Eye (tissue), 1 donor: ENCODE results near the gene MAPKAP1.
A peak's percentile ranks its signal among the peaks of the same experiment; 100 is the strongest.

ENCODE experiments used
- DNase-seq: peaks from one replicate; pipeline ENCODE4 v3.0.0-alpha.2; 2015

MAPKAP1 gene

DNA sequence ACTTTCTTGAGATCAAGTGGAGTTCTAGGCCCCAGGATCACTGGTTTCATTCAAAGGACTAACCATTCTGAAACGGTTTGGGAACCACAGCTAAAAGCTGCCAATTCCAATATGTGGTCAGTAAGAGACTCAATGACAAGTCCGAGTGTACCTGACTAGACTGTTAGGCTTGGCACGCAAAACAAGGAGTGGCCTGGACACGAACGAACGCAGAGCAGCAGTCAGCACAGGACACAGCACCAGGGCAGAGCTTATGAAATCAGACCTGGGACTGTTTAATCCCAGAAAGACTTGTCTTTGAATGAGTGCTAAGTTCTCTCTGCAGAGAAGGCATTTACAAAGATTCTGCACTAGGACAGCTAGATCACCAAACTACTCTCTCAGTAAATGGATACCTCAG, 231.6 kb downstream of the MAPKAP1 start:
- DNase-seq, result no peak

DNA sequence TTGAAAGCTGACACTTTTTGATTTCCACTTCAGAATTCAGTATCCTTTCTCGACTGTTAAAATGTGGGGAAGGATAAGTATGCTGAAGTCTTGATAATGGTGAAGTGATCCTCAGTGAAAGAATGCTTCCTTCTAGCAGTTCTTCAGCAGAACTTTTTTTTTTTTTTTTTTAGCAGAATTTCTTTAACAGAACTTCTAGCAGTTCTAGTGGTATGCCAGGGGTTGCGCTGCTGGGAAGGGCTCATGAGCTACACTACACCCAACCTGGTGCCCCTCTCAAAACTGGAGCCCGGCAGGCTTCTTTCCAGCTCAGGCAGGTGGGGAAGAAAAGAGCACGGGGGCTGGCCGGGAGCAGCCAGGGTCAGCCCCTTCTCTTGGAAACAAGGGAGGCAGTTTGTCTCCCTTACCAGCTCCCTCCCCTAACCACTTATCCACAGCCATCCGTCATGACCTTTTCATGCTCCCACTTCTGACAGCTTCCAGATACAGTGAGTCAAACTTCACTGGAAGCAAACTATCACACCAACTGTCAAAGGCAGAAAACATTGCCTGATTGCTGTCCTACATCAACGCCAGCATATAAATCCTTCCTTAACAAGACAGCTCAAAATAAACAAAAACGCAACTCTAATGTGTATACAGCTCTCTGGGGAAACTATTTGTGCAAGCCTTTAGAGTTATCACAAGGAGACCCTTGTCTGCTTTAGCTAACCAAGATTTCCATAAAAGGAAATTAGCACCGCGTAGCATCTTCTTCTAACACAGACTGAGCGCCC, 233.9 kb downstream of the MAPKAP1 start:
- peak; percentile 66 for DNase-seq

DNA sequence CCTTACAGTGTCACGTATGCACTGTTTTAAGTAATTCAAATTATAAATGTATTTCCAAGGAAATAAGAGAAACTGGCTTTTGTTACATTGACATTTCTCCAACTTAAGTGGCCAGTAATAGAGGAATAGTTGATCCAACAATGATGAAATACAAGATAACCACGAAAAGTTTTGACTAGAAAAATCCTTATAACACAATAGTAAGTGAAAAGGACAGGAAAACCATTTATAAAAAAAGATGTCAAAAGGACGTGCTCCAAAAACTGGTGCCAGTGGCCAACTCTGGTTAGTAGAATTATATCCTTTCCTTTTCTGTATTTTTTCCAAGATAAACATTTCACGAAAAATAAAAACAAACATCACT, 234.5 kb downstream of the MAPKAP1 start:
- DNase-seq, result no peak

DNA sequence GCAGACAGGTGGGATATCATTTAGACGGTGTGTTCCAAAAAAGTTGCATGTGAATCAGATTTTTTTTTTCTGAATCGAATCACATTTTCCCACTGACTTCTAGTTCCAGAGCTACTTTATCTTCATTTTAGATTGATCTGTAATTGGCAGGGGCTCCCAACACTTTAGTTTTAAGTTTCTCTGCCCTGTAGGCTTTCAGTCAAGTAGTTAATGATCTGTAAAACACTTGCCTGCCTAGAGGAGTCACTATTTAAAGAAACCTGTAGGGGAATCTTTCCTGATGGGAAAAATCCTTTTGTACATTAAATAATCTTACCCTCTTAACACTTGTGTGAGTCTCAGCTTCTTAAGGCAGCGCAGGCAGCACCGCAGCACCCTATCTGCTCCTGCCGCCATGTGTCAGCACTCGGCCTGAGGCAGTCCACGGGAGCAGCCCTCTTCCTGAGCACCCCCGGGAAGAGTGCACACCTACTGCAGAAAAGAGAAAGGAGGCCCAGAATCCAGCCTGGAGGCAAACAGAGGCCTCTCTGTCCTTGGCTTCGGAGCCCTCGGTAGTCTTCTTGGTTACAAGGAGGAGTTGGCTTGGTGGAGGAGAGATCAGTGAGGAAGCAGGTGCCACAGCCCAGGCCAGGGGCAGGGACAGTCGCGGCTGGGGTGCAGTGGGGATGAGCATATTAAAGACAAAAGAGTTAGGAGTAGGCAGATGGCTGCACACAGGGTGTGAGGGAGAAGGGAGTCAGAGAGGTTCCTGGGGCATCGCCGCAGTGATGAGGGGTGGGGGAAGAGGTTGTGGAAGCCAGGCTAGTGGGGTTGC, 236.0 kb downstream of the MAPKAP1 start:
- no peak for DNase-seq

DNA sequence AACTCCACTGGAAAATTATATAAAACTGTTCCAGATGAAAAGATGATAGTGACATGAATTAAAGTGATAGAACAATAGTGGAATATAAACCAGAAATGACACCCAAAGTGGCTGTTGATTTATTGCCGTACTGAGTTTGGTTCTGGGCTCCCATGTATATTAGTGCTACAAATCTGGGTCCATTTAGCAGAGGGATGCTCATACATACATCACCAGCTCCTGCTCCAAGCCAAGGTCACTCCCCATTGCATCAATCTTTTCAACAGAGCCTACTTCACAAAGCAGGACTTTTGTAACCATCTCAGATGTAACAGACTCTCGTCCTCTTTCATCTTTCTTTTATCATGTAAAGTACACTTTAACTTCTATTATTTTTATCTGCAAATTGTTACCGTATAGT, 236.8 kb downstream of the MAPKAP1 start:
- peak; percentile 36 for DNase-seq

DNA sequence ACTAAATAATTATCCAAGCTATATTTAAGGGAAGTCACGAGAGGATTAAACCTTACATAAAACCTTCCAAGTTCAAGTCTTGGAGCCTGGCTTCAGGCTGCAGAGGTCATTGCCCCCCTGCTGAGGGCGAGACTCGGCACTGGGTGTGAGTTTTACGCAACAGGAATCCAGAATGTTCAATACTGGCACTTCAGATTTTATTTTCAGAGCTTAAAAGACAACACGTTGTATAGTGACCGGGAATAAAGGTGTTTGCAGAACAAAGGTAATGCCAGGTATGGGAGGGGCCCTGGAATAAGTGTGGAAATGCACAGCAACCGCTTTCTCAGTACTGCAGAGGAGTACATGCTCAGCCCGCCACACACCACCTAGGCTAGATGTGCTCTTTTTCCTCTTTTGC, 238.4 kb downstream of the MAPKAP1 start:
- no peak for DNase-seq

DNA sequence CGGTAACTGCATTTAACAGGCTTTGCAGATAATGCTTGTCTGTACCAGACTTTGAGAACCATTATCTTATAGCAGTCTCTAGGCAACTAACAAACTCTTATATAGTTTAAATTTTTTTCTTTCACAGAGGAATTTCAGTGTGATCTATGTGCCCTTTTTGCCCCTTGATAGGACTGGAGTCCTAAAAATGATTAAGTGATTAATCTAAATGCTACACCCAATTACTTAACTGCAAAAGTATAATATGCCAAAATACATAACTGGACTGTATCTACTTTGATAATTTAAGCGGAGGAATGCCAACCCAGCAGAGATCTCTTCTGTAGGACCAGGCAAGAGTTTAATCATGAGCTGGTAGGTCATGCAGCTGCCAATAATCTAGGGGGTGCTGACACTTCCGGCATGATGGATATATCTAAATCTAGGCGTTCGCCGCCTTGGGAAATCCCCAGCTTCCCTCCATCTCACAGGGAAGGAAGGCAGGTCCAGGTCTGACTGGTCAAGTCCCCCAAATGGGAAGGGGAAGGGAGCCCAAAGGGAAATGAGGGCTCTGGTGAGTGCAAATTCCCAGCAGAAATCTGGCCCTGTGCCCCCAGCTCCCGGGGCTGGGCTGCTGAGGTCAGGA, 239.8 kb downstream of the MAPKAP1 start:
- no peak for DNase-seq

DNA sequence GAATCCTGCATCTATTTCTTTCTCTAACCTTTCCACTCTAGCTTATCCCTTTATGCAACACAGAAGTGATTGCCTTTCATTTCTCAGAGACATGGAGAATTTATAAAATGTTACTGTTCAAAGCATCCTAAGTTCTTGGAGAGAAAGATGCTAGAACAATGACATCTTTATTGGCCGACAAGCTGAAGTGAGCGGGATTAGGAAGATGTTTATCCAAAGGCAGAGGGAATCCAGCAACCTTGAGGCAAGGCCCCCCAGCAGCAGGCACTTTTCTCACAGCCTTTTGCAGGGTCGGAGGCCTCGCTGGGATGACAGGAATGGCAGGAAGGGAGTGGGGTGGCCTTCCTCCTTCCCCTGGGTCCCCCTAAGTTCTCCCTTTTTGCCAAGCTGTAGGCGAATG, 240.6 kb downstream of the MAPKAP1 start:
- no peak for DNase-seq

DNA sequence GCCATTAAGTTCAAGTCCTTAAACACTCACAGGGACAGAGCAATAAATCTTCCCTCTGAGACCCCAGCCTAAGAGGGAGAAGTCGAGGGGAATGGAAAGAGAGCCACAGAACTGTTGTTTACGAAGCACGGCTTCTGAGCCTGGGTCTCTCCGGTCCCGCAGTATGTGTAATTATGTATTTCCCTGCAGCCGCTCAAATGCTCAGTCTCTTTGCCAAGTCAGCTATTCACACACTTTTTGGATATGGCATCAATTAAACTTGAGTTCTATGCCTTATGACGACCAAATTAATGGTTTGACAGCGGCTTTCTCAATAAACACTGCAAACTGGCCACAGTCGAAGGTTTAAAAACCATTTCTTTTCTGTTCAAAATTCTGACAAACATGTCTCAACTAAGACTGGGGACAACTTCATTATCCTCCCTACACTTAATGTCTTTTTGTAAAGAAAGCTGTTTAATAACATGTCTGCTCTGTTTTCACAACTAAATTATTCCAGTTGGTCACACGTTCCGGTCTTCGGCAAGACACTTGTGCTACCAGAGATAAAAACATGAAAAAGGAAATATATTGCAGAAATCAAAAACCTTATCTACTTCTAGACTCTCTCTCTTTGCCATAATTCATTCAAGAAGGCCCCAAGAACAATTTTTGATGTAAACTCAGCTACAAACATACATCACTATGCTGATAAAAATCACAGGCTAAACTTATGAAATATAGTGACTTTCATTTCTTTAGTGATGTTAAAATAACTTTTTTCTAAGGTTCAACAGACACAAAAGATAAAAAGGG, 242.2 kb downstream of the MAPKAP1 start:
- peak; percentile 45 for DNase-seq

DNA sequence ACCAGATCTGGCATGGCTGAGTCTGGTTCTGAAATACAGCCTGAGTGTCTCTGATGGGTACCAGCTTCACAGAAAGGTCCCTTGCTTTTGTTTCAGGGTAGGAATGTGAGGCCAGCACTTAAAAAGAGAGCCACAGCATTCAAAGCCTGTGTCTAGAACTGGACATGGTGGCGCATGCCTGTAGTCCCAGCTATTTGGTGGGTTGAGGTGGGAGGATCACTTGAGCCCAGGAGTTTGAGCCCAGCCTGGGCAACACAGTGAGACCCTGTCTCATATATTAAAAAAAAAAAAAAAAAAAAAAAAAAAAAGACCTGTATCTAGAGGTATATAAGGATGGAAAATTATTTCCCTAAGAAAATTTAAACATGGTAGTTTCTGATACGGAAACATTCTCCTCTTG, 243.1 kb downstream of the MAPKAP1 start:
- DNase-seq, result no peak

DNA sequence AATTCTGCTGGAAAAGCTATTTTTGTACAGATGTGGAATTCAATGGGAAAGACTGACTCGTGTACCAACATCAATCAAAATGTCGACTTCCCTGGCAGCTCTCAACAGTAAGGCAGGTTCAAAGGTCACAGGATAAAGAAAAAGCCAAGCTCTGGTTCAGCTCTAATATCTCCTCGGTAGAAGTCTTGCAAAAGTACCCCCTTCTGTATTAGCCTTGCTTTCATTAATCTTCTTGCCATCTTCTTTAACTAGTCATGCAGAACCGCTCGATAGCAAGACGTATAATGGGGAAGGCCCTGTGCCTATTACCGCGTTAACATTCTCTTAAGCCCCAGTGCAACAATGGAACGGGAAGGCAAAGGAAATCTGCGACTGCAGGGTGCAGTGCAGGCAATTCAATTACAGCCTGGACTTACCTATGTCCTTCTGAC, 244.1 kb downstream of the MAPKAP1 start:
- DNase-seq, result peak; percentile 77

DNA sequence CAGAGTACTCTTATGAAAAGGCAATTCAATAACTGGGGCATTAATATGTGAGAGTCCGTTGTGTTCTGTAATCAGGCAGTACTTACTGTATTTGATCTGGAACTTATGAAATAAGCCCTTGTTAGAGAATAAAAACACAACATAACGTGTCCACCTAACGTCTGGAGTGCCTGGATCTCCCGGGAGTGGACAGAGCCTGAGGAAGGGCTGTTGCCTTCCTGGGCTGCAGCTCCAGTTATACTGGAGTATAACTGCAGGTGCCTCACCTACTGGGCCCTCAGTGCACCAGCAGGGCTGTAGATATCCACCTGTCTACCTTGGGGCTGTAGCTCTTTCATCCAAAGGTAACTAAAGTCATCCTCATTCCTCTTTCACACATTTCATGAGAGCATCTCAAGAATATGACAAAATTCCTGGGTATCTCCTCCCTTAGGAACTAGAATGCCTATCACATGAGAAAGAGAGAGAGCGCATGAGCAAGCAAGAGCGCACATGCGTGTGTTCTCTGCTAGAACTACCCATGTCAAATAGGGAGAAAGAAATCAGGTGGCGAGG, 245.3 kb downstream of the MAPKAP1 start:
- no peak for DNase-seq

DNA sequence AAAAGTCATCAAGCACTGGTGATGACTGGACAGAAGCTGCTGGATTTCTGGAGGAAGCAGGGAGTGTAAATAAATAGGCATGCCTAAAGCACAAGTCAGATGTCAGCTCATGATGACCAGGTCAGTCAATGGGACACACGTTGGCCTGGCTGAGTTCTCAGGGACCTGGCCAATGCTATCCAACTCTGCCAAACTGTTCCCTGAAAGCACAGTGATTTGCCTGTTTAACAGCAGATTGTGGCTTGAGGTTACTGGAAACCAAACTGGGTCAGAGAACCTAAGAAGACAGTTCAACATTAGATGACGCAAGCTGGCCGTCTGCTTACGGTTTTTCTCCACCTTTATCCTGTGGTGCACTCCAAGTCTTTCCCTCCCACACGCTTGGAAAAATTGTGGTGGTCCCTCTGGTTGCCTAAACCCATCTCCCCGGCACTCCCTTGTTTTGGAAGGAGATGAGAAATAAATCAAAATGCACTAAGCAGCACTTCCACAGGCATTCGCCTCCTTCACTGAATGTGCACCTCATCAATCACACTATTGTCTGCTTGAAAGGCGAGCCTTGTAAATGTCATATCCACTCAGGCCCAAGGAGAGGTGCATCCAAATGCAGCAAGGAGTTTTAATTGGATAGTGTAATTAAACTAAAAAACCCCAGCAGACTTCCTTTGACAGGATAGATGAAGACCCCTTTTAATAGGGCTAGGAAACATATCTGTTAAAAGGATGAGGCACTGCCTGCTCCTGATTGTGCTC, 245.9 kb downstream of the MAPKAP1 start:
- peak; percentile 82 for DNase-seq

DNA sequence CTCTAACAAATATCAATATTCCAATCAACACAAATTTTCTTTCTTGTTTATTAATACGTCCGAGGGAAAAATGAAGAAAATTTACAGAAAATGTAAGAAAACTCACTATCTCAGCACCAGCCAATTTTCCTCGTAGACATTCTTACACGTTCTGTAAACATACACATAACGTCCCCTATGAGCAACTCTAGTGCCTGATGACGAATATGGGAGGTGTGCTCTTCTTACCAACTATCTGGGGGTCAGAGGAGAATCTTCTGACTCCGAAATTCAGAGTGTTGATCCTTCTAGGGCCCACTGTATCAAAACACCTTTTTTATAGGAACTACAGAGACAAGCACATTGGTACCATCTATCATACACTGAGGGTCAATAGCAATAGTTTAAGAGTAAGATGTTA, 246.7 kb downstream of the MAPKAP1 start:
- DNase-seq, result no peak

DNA sequence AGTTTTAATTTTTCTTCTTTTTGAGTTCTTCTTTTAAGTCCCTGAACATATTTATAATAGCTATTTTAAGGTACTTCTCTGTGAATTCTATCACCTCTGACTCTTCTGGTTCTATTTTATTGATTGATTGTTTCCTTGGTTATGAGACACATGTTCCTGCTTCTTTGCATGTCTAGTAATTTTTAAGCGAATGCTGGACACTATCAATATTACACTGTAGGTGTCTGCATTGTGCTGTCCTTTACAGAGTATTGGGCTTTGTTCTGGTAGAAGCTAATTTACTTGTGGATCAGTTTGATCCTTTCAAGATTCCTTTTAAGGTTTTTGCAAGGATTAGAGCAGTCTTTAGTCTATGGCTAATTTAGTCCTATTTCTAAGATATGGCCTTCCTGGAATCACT, 249.7 kb downstream of the MAPKAP1 start:
- no peak for DNase-seq

DNA sequence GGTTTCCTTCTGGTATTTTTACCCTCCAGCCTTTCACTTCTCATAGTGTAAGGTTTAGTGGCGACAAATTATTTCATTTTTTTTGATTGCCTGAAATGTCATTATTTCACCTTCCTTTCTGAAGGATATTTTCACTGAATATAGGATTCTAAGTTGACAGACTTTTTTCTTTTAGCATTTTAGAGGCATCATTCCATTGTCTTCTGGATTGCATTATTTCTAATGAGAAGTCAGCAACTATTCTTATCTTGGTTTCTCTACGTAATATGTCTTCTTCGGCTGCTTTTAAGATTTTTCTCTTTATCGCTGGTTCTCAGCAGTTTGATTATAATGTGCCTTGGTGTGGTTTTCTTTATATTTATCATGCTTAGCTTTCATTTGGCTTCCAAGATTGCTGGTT, 251.1 kb downstream of the MAPKAP1 start:
- DNase-seq, result no peak

DNA sequence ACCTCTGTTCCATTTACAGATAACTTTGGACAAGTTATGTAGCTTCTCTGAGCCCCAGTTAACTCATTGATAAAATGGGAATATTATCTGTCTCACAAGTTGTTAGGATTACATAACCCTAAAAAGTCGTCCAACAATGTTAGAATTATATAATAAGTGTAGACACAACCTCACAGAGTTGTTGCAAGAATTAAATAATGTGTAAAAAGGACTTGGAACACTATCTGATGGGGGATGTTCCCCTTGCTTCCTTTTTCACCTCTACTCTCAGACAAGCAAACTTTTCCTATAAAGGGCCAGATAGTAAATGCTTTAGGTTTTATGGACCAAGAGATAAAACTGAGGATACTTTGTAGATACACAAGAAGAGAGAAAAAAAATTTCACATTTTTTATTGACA, 251.9 kb downstream of the MAPKAP1 start:
- no peak for DNase-seq

DNA sequence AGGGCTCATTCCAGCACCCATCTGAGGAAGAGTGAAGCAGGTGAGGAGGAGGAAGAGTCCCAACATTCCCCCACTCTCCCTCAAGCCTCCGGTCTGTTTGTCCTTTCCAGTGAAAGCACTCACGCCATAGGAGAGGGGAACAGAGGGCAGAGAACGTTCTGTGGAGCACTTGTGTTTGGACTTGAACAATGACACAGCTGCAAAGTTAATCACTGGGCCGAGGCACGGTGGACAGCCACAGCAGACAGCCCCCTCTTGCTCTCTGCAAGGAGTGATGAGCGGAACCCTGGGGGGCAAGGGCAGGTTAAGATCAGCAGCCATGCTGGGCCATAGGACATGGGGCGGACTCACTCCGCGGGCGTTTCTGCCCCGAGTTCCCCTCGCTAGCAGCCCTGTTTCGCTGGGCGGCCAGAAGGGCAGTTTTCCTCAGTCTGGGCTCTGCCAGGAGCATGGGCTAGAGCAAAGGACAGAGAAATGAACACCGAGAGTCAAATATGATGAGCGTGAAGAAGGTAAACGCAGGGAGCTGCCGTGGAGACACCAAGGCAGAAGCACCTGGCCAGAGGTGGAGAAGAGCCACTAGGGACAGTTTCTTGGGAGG, 259.7 kb downstream of the MAPKAP1 start:
- DNase-seq, result no peak

DNA sequence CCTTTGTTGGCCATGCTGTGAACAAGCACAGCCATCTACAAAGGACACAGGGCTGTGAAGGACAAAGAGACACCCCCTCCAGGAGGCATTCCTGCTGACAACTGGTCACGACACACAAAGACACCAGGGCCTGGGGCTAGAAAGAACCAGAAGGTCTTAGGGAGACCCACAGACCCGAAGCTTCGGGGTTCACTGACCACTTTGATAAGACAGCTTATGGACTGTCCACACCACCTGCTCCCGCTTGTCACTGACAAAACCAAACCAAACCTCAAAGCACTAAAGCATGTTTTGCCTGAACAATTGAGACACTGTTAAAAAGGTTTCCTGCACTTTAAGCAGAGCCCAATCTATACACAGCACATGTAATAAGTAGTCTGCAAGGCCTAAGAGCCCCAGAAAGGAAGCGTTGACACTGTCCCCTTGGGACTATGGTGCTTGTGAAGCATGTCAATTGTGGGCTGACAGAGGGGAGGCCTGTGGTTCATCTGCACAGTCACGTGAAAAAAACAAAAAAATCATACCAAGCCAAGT, 260.4 kb downstream of the MAPKAP1 start:
- DNase-seq, result peak; percentile 74

DNA sequence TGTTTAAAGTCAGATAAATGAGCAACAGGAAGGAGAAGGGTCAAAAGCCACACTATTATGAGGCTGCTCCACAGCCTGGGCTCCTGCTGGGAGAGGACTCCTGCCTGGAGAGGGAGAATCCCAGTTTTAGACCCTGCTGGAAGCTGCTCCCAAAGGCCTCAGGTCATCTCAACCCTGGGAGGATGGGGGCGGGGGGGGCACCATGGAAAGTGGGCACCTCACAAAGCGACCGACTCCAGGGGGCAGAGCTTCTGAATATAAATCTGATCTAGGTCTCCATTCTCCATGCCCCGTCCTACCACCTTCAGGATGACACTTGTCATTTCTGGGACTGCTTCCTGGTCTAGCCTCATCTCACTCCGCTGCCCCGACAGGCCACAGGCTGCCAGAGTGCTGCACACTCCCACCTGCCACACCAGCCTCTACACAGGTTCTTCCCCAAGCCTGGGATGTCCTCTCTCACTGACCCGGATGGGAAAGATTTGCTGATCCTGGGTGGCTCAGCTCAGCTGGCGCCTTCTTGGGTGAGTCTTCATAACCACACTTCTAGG, 262.0 kb downstream of the MAPKAP1 start:
- DNase-seq, result no peak

DNA sequence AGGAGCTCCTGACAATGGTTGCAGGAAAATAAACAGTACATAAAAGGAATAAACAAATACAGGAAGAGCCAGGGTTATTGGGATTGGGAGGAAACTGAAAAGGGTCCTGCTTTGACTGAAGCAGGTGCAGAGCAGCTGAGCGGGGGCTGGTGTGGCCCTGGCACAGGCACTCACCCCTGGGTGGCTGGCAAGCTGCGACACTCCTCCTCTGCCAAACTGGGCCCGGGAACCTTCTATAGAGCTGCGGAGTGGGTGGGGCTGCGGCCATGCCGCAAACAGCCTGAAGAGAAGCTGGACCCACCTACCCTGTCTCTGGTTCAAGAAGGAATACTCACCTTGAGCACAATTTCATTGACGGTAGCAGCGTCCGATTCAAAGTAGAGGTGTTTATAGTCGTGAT, 262.8 kb downstream of the MAPKAP1 start:
- DNase-seq, result no peak
